Ishikawa (cell line): ENCODE results near the gene BTNL9.

ENCODE experiments used
- CEBPB ChIP-seq: IDR thresholded peaks from 2 replicates; pipeline ENCODE4 v1.6.1; 2012
- CREB1 ChIP-seq: IDR thresholded peaks from 2 replicates; pipeline ENCODE4 v1.6.1; 2012; ENCODE audit warnings: low read depth
- EGR1 ChIP-seq: IDR thresholded peaks from 2 replicates; pipeline ENCODE4 v1.6.1; 2012
- EP300 ChIP-seq: IDR thresholded peaks from 2 replicates; pipeline ENCODE4 v1.6.1; 2012; ENCODE audit warnings: borderline replicate concordance
- FOXM1 ChIP-seq: IDR thresholded peaks from 2 replicates; pipeline ENCODE4 v1.6.1; 2012; ENCODE audit warnings: low read depth, borderline replicate concordance
- MAX ChIP-seq: IDR thresholded peaks from 2 replicates; pipeline ENCODE4 v1.6.1; 2012
- NFIC ChIP-seq: IDR thresholded peaks from 2 replicates; pipeline ENCODE4 v1.6.1; 2012
- RAD21 ChIP-seq: IDR thresholded peaks from 2 replicates; pipeline ENCODE4 v1.6.1; 2012; ENCODE audit warnings: low read depth
- REST ChIP-seq: IDR thresholded peaks from 2 replicates; pipeline ENCODE4 v1.6.1; 2012; ENCODE audit warnings: low read depth, mild to moderate bottlenecking
- TAF1 ChIP-seq: IDR thresholded peaks from 2 replicates; pipeline ENCODE4 v1.6.1; 2012; ENCODE audit warnings: low read depth, mild to moderate bottlenecking
- TCF12 ChIP-seq: IDR thresholded peaks from 2 replicates; pipeline ENCODE4 v1.6.1; 2012; ENCODE audit warnings: low read depth
- TEAD4 ChIP-seq: IDR thresholded peaks from 2 replicates; pipeline ENCODE4 v1.6.1; 2012
- USF1 ChIP-seq: IDR thresholded peaks from 2 replicates; pipeline ENCODE4 v1.6.1; 2012
- YY1 ChIP-seq: IDR thresholded peaks from 2 replicates; pipeline ENCODE4 v1.6.1; 2012; ENCODE audit warnings: low read depth
- ZBTB7A ChIP-seq: IDR thresholded peaks from 2 replicates; pipeline ENCODE4 v1.6.1; 2012; ENCODE audit warnings: low read depth

Gene BTNL9

GRCh38 chr5:181062631-181063030, 22.6 kb downstream of the BTNL9 start:
- TF ChIP-seq TCF12, result no peak
- no peak for TF ChIP-seq EP300
- no peak for TF ChIP-seq TEAD4
- TF ChIP-seq YY1, result no peak
- TF ChIP-seq FOXM1, result no peak
- no peak for TF ChIP-seq MAX
- no peak for TF ChIP-seq USF1
- no peak for TF ChIP-seq ZBTB7A
- TF ChIP-seq CREB1, result no peak
- no peak for TF ChIP-seq TAF1
- TF ChIP-seq RAD21, result no peak
- no peak for TF ChIP-seq CEBPB
- TF ChIP-seq EGR1, result no peak
- TF ChIP-seq NFIC, result no peak
- TF ChIP-seq REST, result no peak

GRCh38 chr5:181063514-181063913, 23.4 kb downstream of the BTNL9 start:
- TF ChIP-seq MAX, result no peak
- no peak for TF ChIP-seq CREB1
- TF ChIP-seq TAF1, result no peak
- no peak for TF ChIP-seq CEBPB
- TF ChIP-seq FOXM1, result no peak
- no peak for TF ChIP-seq USF1
- no peak for TF ChIP-seq NFIC
- no peak for TF ChIP-seq TCF12
- TF ChIP-seq ZBTB7A, result no peak
- TF ChIP-seq RAD21, result no peak
- TF ChIP-seq TEAD4, result no peak

- TF ChIP-seq REST (no peak), CREB1 (no peak), EGR1 (no peak), USF1 (no peak), CEBPB (no peak), MAX (no peak), ZBTB7A (no peak), FOXM1 (no peak), TCF12 (no peak), EP300 (no peak), RAD21 (no peak), YY1 (no peak), TAF1 (no peak), NFIC (no peak), TEAD4 (no peak)
Measured at GRCh38 chr5:181064987-181065386, 24.9 kb downstream of the BTNL9 start.

GRCh38 chr5:181069767-181070491, 29.9 kb downstream of the BTNL9 start:
- TF ChIP-seq CEBPB (no peak), MAX (no peak), TCF12 (no peak), TEAD4 (no peak), USF1 (no peak), EP300 (no peak), FOXM1 (no peak)
